Smooth muscle cell (in vitro differentiated cells): ENCODE results near the gene C1orf53. TPM values are rescaled to one million over a fixed set of nuclear protein-coding genes. Genes with fewer than 3 reads are reported as not detected.
"Not testable (repeated sequence)": the region's sequence is repeated elsewhere in the genome, so short reads cannot be mapped to it uniquely, and the experiment has no call there.

Experiments
- DNase-seq: peaks from one replicate; lab custom pipeline; 2025; ENCODE audit not compliant: unreplicated experiment; lab: John Stamatoyannopoulos, UW
- H2AFZ ChIP-seq: fragments of 200-600 bp; sonication (generic); 2 replicates; pipeline ENCODE4 v1.6.0; 2016; ENCODE audit warnings: antibody characterized with exemption, low read depth, mild to moderate bottlenecking
- H3F3A ChIP-seq: fragments of 200-600 bp; sonication (generic); 2 replicates; pipeline ENCODE4 v1.6.0; 2017; ENCODE audit warnings: antibody characterized with exemption, low read depth
- H3K27ac ChIP-seq: fragments of 200-600 bp; sonication (generic); 2 replicates; pipeline ENCODE4 v1.5.1; 2016; ENCODE audit warnings: low read depth, mild to moderate bottlenecking
- H3K27me3 ChIP-seq: fragments of 200-600 bp; sonication (generic); 2 replicates; pipeline ENCODE4 v1.6.1; 2016; ENCODE audit warnings: low read depth, mild to moderate bottlenecking
- H3K36me3 ChIP-seq: fragments of 200-600 bp; sonication (generic); 2 replicates; pipeline ENCODE4 v1.5.1; 2016; ENCODE audit warnings: low read depth
- H3K4me1 ChIP-seq: fragments of 200-600 bp; sonication (generic); 2 replicates; pipeline ENCODE4 v1.5.1; 2016; ENCODE audit warnings: low read depth
- H3K4me2 ChIP-seq: fragments of 200-600 bp; sonication (generic); 2 replicates; pipeline ENCODE4 v1.6.0; 2016; ENCODE audit warnings: mild to moderate bottlenecking
- H3K4me3 ChIP-seq: fragments of 200-600 bp; sonication (generic); 2 replicates; pipeline ENCODE4 v1.5.1; 2016; ENCODE audit warnings: mild to moderate bottlenecking
- H3K79me2 ChIP-seq: fragments of 200-600 bp; sonication (generic); 2 replicates; pipeline ENCODE4 v1.6.0; 2016; ENCODE audit warnings: low read depth, mild to moderate bottlenecking
- H3K9ac ChIP-seq: fragments of 200-600 bp; sonication (generic); 2 replicates; pipeline ENCODE4 v1.6.0; 2016; ENCODE audit warnings: low read depth
- H3K9me3 ChIP-seq: fragments of 200-600 bp; sonication (generic); replicated peaks from 2 replicates; pipeline ENCODE4 v1.5.1; 2016; ENCODE audit warnings: low read depth
- H4K20me1 ChIP-seq: fragments of 200-600 bp; sonication (generic); 2 replicates; pipeline ENCODE4 v1.6.0; 2016; ENCODE audit warnings: low read depth
- CTCF ChIP-seq: fragments of 200-600 bp; sonication (generic); IDR thresholded peaks from 2 replicates; pipeline ENCODE4 v1.5.1; 2017; ENCODE audit warnings: borderline replicate concordance, mild to moderate bottlenecking, antibody characterized with exemption; ENCODE audit not compliant: insufficient read depth, poor library complexity, severe bottlenecking
- WGBS: methylation state at CpG from one replicate; pipeline ENCODE4 v1.1.7; 2016; ENCODE audit warnings: low lambda C conversion rate; 5-methylcytosine and 5-hydroxymethylcytosine counted together
- polyA plus RNA-seq: library from polyadenylated mRNA; unstranded; fragments of >200 nt; fragmentation: Nextera tagmentation; extraction: Ambion mirVana; gene quantifications from 2 replicates; pipeline ENCODE4 v1.2.1, GENCODE V29; 2016
- total RNA-seq: library from RNA; depleted of rRNA; stranded (reverse); fragments of >200 nt; gene quantifications from 2 replicates; pipeline ENCODE4 v1.2.3, GENCODE V29; 2014

C1orf53 gene
- total and polyA plus RNA-seq, 2 experiments from 2014 or later = 3.1 to 4.5 TPM

DNA sequence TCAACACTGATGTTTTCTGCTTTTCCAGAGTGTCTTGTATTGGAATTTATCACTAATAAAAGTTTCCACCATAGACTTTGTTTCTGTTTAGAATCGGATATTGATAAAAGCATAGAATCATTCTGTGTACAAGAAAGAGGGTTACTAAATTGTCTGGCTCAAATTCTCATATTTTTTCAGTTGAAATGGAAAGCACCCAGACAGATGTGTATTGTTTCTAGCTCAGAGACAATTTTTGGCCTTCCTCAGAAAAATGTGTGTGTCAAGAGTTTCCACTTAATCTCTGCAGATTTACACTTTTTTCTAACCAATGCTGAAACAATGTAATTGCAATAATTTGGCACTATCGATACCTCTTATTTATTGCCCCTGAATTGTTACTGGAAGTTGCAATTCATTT lies 35.0 kb downstream of the C1orf53 start:
- no peaks in the 10 kb centered on the region for H3K36me3 ChIP-seq
- no peak overlapping the region for H3K27ac ChIP-seq
- no peaks in the 10 kb centered on the region for H3K9me3 ChIP-seq
- H3F3A ChIP-seq = no peaks in the 10 kb centered on the region
- H3K4me1 ChIP-seq = no peaks in the 10 kb centered on the region
- no peaks in the 10 kb centered on the region for H3K79me2 ChIP-seq
- no peak overlapping the region for H3K4me2 ChIP-seq
- no peaks in the 10 kb centered on the region for H4K20me1 ChIP-seq
- 92% methylated on average over 2 of the region's 2 CpGs for WGBS
- DNase-seq = no peak
- TF ChIP-seq CTCF = no peak
- H2AFZ ChIP-seq = no peak overlapping the region
- no peak overlapping the region for H3K9ac ChIP-seq
- peaks cover 10% of the 10 kb centered on the region for H3K27me3 ChIP-seq
- no peak overlapping the region for H3K4me3 ChIP-seq

GRCh38 chr1:197937892-197938291 lies 35.5 kb downstream of the C1orf53 start:
- H3K4me3 ChIP-seq = no peak overlapping the region
- peaks cover 8% of the 10 kb centered on the region for H3K27me3 ChIP-seq
- no peaks in the 10 kb centered on the region for H3K4me1 ChIP-seq
- H3K27ac ChIP-seq = no peak overlapping the region
- no peaks in the 10 kb centered on the region for H3K79me2 ChIP-seq
- H3K4me2 ChIP-seq = no peak overlapping the region
- TF ChIP-seq CTCF = no peak
- H3K36me3 ChIP-seq = no peaks in the 10 kb centered on the region
- no peak for DNase-seq
- no peaks in the 10 kb centered on the region for H4K20me1 ChIP-seq
- WGBS = 84% methylated on average over 6 of the region's 6 CpGs
- H3F3A ChIP-seq = no peaks in the 10 kb centered on the region
- no peaks in the 10 kb centered on the region for H3K9me3 ChIP-seq
- no peak overlapping the region for H2AFZ ChIP-seq
- H3K9ac ChIP-seq = no peak overlapping the region

DNA sequence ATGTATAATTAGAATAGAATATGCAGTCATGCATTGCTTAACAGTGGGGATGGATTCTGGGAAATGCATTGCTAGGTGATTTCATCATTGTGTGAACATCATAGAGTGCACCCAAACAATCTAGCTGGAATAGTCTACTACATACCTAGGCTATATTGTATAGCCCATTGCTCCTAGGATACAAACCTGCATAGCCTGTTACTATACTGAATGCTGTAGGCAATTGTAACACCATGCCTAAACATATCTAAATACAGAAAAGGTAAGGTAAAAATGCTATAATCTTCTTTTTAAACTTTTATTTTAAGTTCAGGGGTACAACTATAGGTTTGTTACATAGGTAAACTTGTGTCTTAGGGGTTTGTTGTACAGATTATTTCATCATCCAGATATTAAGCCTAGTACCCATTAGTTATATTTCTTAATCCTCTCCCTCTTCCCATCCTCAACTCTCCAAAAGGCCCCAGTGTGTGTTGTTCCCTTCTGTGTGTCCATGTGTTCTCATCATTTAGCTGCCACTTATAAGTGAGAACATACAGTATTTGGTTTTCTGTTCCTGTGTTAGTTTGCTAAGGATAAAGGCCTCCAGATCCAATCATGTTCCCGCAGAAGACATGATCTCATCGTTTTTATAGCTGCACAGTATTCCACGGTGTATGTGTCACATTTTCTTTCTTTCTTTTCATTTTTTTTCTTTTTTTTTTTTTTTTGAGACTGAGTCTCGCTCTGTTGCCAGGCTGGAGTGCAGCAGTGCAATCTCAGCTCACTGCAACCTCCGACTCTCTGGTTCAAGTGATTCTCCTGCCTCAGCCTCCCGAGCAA lies 36.9 kb downstream of the C1orf53 start:
- not testable (repeated sequence) for H3K9me3 ChIP-seq, H3K9ac ChIP-seq, H3K79me2 ChIP-seq, H3K27me3 ChIP-seq, H3K4me2 ChIP-seq, H3K4me3 ChIP-seq, H3K4me1 ChIP-seq, H3K36me3 ChIP-seq, DNase-seq, H3F3A ChIP-seq, H2AFZ ChIP-seq, H4K20me1 ChIP-seq, H3K27ac ChIP-seq
- WGBS = 90% methylated on average over 6 of the region's 6 CpGs

DNA sequence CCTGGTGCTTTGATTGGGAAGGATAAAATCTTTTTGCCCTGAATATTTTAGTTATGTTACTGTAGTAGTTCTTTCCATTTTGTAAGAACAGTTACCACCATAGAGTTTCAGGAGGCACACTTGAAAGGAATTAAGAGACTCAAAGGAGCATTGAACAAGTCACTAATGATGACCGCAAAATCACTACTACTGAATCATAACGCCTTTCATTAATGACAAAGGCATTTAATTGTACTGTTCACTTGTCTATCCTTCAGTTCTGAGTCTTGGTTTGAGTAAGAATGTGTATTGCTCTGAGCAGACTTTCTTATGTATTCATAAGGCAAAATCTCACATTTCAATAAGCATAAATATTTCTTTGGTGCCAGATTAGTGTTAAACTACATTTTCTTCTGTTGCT lies 39.6 kb downstream of the C1orf53 start:
- WGBS = 95% methylated on average over 2 of the region's 2 CpGs
- Histone ChIP-seq H3K27me3 (no peaks in the 10 kb centered on the region), H4K20me1 (no peaks in the 10 kb centered on the region), H3K27ac (no peak overlapping the region), H3K9me3 (no peaks in the 10 kb centered on the region), H3K4me2 (no peak overlapping the region), H3K36me3 (no peaks in the 10 kb centered on the region), H3K4me3 (no peak overlapping the region), H3K4me1 (no peaks in the 10 kb centered on the region), H3K79me2 (no peaks in the 10 kb centered on the region), H2AFZ (no peak overlapping the region), H3K9ac (no peak overlapping the region), H3F3A (no peaks in the 10 kb centered on the region)
- no peak for DNase-seq
- TF ChIP-seq CTCF = no peak
